Measurements from ENCODE around the gene UBE2Q2. TPM values are rescaled to one million over a fixed set of nuclear protein-coding genes. Genes with fewer than 3 reads are reported as not detected.

UBE2Q2 gene
- total RNA-seq, 4 donors from 2014 or later = 39.8 to 49.5 (median 46.2) TPM

- Histone ChIP-seq H3K27me3 (peaks cover 0 to 6% of the 10 kb centered on the region in 2 donors), H3K4me1 (no peaks in the 10 kb centered on the region), H3K27ac (no peak overlapping the region), H3K9me3 (no peaks in the 10 kb centered on the region), H3K4me3 (no peak overlapping the region), H3K36me3 (no peaks in the 10 kb centered on the region)
- no peak for DNase-seq (ENCODE audit: low spot score in 2 of 2)
- 74 to 79% methylated on average over 8 of the region's 8 CpGs for WGBS, 2 donors
- no peak for TF ChIP-seq CTCF (IDR thresholded peaks at IDR 0.05)
- no peak for TF ChIP-seq EP300 (IDR thresholded peaks at IDR 0.05)
- no peak for TF ChIP-seq POLR2A (IDR thresholded peaks at IDR 0.05)
Measured at GRCh38 chr15:75830910-75831805, 12.1 kb upstream of the UBE2Q2 start.

GRCh38 chr15:75831806-75832102, 11.5 kb upstream of the UBE2Q2 start:
- Histone ChIP-seq H3K36me3 (no peaks in the 10 kb centered on the region), H3K4me1 (peaks cover 0 to 5% (median 2%) of the 10 kb centered on the region in 4 donors), H3K27ac (no peak overlapping the region), H3K27me3 (peaks cover 0 to 6% of the 10 kb centered on the region in 2 donors), H3K9me3 (no peaks in the 10 kb centered on the region), H3K4me3 (no peak overlapping the region)
- TF ChIP-seq CTCF (IDR thresholded peaks at IDR 0.05) = no peak
- no peak for TF ChIP-seq POLR2A (IDR thresholded peaks at IDR 0.05)
- no peak for TF ChIP-seq EP300 (IDR thresholded peaks at IDR 0.05)
- no peak for DNase-seq (ENCODE audit: low spot score in 2 of 2)
- WGBS, 2 donors = 57 to 58% methylated on average over 1 of the region's 1 CpG

- no peak for TF ChIP-seq POLR2A (IDR thresholded peaks at IDR 0.05)
- TF ChIP-seq EP300 (IDR thresholded peaks at IDR 0.05) = no peak
- TF ChIP-seq CTCF (IDR thresholded peaks at IDR 0.05) = no peak
- no peak overlapping the region for H3K4me3 ChIP-seq
- H3K4me1 ChIP-seq = peaks cover 0 to 9% (median 2%) of the 10 kb centered on the region in 4 donors
- H3K36me3 ChIP-seq = no peaks in the 10 kb centered on the region
- no peaks in the 10 kb centered on the region for H3K9me3 ChIP-seq
- H3K27me3 ChIP-seq = peaks cover 0 to 6% of the 10 kb centered on the region in 2 donors
- no peak overlapping the region for H3K27ac ChIP-seq
- DNase-seq (ENCODE audit: low spot score in 2 of 2) = no peak
- WGBS, 2 donors = 77 to 90% methylated on average over 3 of the region's 3 CpGs
Measured at GRCh38 chr15:75832114-75832513, 11.1 kb upstream of the UBE2Q2 start.

- no peaks in the 10 kb centered on the region for H3K9me3 ChIP-seq
- DNase-seq (ENCODE audit: low spot score in 2 of 2) = no peak
- H3K4me3 ChIP-seq = no peak overlapping the region
- H3K27me3 ChIP-seq = no peaks in the 10 kb centered on the region
- 87 to 92% methylated on average over 2 of the region's 2 CpGs for WGBS, 2 donors
- no peak overlapping the region for H3K27ac ChIP-seq
- H3K4me1 ChIP-seq = peaks cover 0 to 10% (median 2%) of the 10 kb centered on the region in 4 donors
- H3K36me3 ChIP-seq = no peaks in the 10 kb centered on the region
- TF ChIP-seq CTCF (IDR thresholded peaks at IDR 0.05) = no peak
Measured at GRCh38 chr15:75834021-75834420, 9.2 kb upstream of the UBE2Q2 start.
